CD8-positive, alpha-beta memory T cell (primary cell): ENCODE data around the gene GTF2A1L. TPM values are rescaled to one million over a fixed set of nuclear protein-coding genes. Genes with fewer than 3 reads are reported as not detected.

Experiments
- CTCF ChIA-PET: fragments of 350-600 bp; sonication (Branson Sonifier 250); formaldehyde crosslinking; loops from one replicate; lab custom pipeline; 2021; ENCODE audit warnings: antibody characterized with exemption; lab: Charles Lee
- POLR2A ChIA-PET: fragments of 350-600 bp; sonication (Branson Sonifier 250); formaldehyde crosslinking; loops from one replicate; lab custom pipeline; 2021; ENCODE audit warnings: antibody characterized with exemption; lab: Charles Lee
- DNase-seq, 5 donors: peaks; one replicate each; pipeline versions ENCODE4 v3.0.0 to v3.0.0-alpha.2; 2020 to 2022; ENCODE audit warnings: mixed read lengths in 1 of 5
- H3K27ac ChIP-seq: one replicate; pipeline ENCODE4 v1.7.0; 2013; ENCODE audit warnings: low read depth, mild to moderate bottlenecking, low read length, moderate library complexity
- H3K27me3 ChIP-seq: 2 replicates; pipeline ENCODE4 v1.7.0; 2013; ENCODE audit warnings: low read length, mild to moderate bottlenecking; ENCODE audit not compliant: insufficient read depth, poor library complexity, severe bottlenecking
- H3K36me3 ChIP-seq: 2 replicates; pipeline ENCODE4 v1.7.0; 2013; ENCODE audit warnings: mild to moderate bottlenecking, low read length, moderate library complexity; ENCODE audit not compliant: insufficient read depth
- H3K4me1 ChIP-seq: 2 replicates; pipeline ENCODE4 v1.7.0; 2013; ENCODE audit warnings: mild to moderate bottlenecking, low read length, moderate library complexity; ENCODE audit not compliant: insufficient read depth
- H3K4me3 ChIP-seq: 2 replicates; pipeline ENCODE4 v1.7.0; 2013; ENCODE audit warnings: mild to moderate bottlenecking, low read length
- H3K9me3 ChIP-seq: 2 replicates; pipeline ENCODE4 v1.7.0; 2013; ENCODE audit warnings: mild to moderate bottlenecking, low read length
- H3K27ac Mint-ChIP-seq, 8 donors: one replicate each; pipeline ENCODE4 v1.8.0; 2020 to 2021; ENCODE audit warnings: mixed read lengths in 8 of 8, mild to moderate bottlenecking in 6 of 8, inconsistent platforms in 3 of 8, moderate library complexity in 3 of 8
- H3K27me3 Mint-ChIP-seq, 2 donors: one replicate each; pipeline ENCODE4 v1.8.0; 2020 to 2021; ENCODE audit warnings: mixed read lengths in 2 of 2, mild to moderate bottlenecking in 1 of 2, moderate library complexity in 1 of 2
- H3K36me3 Mint-ChIP-seq, 3 donors: one replicate each; pipeline ENCODE4 v1.8.0; 2020 to 2021; ENCODE audit warnings: mixed read lengths in 3 of 3, inconsistent platforms in 1 of 3, mild to moderate bottlenecking in 1 of 3
- H3K4me1 Mint-ChIP-seq, 3 donors: one replicate each; pipeline ENCODE4 v1.8.0; 2020 to 2021; ENCODE audit warnings: mixed read lengths in 3 of 3, inconsistent platforms in 1 of 3, mild to moderate bottlenecking in 1 of 3
- H3K4me3 Mint-ChIP-seq, 7 donors: one replicate each; pipeline ENCODE4 v1.8.0; 2020 to 2021; ENCODE audit warnings: mixed read lengths in 7 of 7, mild to moderate bottlenecking in 6 of 7, moderate library complexity in 4 of 7, inconsistent platforms in 2 of 7
- H3K9me3 Mint-ChIP-seq, 5 donors: one replicate each; pipeline ENCODE4 v1.8.0; 2020 to 2022; ENCODE audit warnings: mixed read lengths in 5 of 5, mild to moderate bottlenecking in 3 of 5, moderate library complexity in 2 of 5, inconsistent platforms in 1 of 5
- polyA plus RNA-seq: library from polyadenylated mRNA; unstranded; fragments of 300-500 nt; fragmentation: Illumina TruSeq; gene quantifications from one replicate; pipeline ENCODE4 v1.2.3, GENCODE V29; 2021
- total RNA-seq, 2 experiments: library from RNA; stranded (reverse); gene quantifications; one replicate each; pipeline ENCODE4 v1.2.3, GENCODE V29; 2021

The GTF2A1L gene
- total and polyA plus RNA-seq, 3 experiments from 2014 or later: not detected

DNA sequence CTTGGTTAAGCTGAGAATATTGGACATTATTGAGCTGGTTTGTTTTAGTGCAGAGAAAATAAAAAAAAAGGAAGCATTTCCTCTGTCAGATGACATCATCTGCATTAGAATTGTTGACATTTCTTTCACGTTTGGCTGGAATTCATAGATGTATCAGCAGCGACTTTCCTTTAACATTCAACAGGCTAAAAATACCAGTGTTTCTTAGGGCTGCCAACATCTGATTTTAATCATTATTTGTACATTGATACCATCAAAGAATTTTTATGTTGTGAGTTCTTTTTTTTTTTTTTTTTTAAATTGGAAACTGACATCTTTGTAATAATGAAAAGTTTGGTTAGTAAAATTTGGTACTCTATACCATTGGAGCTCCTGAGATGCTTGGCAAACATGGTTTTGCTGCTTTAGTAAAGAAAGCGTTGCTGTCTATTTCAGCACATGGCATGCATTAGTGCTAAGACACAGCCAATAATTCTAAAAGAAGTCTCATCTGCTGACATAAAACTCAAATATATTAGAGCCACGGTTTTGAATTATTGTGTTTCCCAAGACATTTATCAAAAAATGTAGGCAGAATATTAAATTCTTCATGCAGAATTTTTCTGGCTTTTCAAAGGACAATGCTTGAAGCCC is 33.6 kb downstream of the GTF2A1L start:
- no peaks in the 10 kb centered on the region for H3K36me3 ChIP-seq
- Mint-ChIP-seq H3K36me3 (no peaks in the 10 kb centered on the region), H3K4me1 (no peaks in the 10 kb centered on the region), H3K9me3 (no peaks in the 10 kb centered on the region), H3K4me3 (no peak overlapping the region), H3K27me3 (peaks cover 0 to 9% of the 10 kb centered on the region in 2 donors), H3K27ac (no peak overlapping the region)
- H3K9me3 ChIP-seq: no peaks in the 10 kb centered on the region
- no peaks in the 10 kb centered on the region for H3K4me1 ChIP-seq
- no peak overlapping the region for H3K4me3 ChIP-seq
- H3K27ac ChIP-seq: no peak overlapping the region
- CTCF ChIA-PET: no interaction called here
- POLR2A ChIA-PET: no interaction called here
- no peaks in the 10 kb centered on the region for H3K27me3 ChIP-seq
- DNase-seq: no peak

- ChIA-PET POLR2A (no interaction called here), CTCF (no interaction called here)
- H3K9me3 Mint-ChIP-seq: peaks cover 0 to 4% (median 0%) of the 10 kb centered on the region in 5 donors
- H3K4me1 Mint-ChIP-seq: no peaks in the 10 kb centered on the region
- no peak overlapping the region for H3K27ac ChIP-seq
- no peaks in the 10 kb centered on the region for H3K36me3 ChIP-seq
- H3K4me1 ChIP-seq: no peaks in the 10 kb centered on the region
- H3K27me3 ChIP-seq: no peaks in the 10 kb centered on the region
- H3K4me3 Mint-ChIP-seq: no peak overlapping the region
- no peaks in the 10 kb centered on the region for H3K9me3 ChIP-seq
- H3K27ac Mint-ChIP-seq: no peak overlapping the region
- DNase-seq: no peak
- H3K27me3 Mint-ChIP-seq: peaks cover 10 to 16% of the 10 kb centered on the region in 2 donors
- H3K4me3 ChIP-seq: no peak overlapping the region
- H3K36me3 Mint-ChIP-seq: no peaks in the 10 kb centered on the region
Observed at GRCh38 chr2:48668992-48669391, 51.3 kb downstream of the GTF2A1L start.

DNA sequence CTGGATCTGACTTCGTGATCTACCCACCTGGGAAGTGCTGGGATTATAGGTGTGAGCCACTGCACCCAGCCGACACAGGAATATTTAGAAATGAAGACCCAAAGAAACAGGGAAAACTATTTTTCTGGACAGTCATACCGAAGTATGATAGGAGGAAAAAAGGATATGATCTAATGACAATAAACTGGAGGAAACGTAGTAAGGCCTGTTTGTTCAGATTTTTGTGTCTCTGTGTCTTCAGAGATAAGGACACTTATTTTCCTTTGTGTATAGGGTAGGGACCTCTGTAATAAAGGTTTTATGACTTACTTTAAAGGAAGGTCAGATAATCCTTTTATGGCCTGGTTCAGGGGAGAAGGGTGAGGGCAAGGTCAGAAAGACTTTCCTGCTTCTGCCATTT is 55.9 kb downstream of the GTF2A1L start:
- Mint-ChIP-seq H3K27ac (no peak overlapping the region), H3K4me3 (no peak overlapping the region), H3K27me3 (peaks cover 10 to 14% of the 10 kb centered on the region in 2 donors), H3K4me1 (no peaks in the 10 kb centered on the region), H3K9me3 (peaks cover 0 to 3% (median 0%) of the 10 kb centered on the region in 5 donors), H3K36me3 (no peaks in the 10 kb centered on the region)
- Histone ChIP-seq H3K4me1 (no peaks in the 10 kb centered on the region), H3K27ac (no peak overlapping the region), H3K9me3 (no peaks in the 10 kb centered on the region), H3K27me3 (no peaks in the 10 kb centered on the region), H3K4me3 (no peak overlapping the region), H3K36me3 (no peaks in the 10 kb centered on the region)
- no peak for DNase-seq
- ChIA-PET POLR2A (no interaction called here), CTCF (no interaction called here)

GRCh38 chr2:48674933-48675332 is 57.3 kb downstream of the GTF2A1L start:
- Mint-ChIP-seq H3K4me3 (no peak overlapping the region), H3K27me3 (peaks cover 7 to 12% of the 10 kb centered on the region in 2 donors), H3K27ac (no peak overlapping the region), H3K36me3 (no peaks in the 10 kb centered on the region), H3K9me3 (peaks cover 0 to 5% (median 0%) of the 10 kb centered on the region in 5 donors), H3K4me1 (no peaks in the 10 kb centered on the region)
- no peaks in the 10 kb centered on the region for H3K4me1 ChIP-seq
- H3K27me3 ChIP-seq: no peaks in the 10 kb centered on the region
- DNase-seq: no peak
- no peaks in the 10 kb centered on the region for H3K9me3 ChIP-seq
- CTCF ChIA-PET: no interaction called here
- H3K36me3 ChIP-seq: no peaks in the 10 kb centered on the region
- POLR2A ChIA-PET: no interaction called here
- no peak overlapping the region for H3K4me3 ChIP-seq
- no peak overlapping the region for H3K27ac ChIP-seq

DNA sequence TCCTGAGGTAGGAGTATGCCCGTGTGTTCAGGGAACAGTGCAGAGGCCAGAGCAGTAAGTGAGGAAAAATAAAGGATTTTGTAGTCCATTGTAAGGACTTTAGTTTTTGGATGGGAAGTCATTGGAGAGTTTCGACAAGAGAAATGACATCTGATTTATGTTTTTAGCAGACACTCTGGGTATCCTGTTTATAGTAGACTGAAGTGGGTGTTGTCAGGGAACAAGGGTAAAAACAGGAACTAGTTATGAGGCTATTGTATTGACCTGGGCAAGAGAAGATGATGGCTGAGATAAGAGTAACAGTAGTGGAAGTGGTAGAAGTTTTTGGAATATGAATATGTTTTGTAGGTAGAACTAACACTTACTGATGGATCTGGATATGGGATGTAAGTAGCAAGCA is 59.8 kb downstream of the GTF2A1L start:
- H3K4me1 ChIP-seq: no peaks in the 10 kb centered on the region
- ChIA-PET CTCF (no interaction called here), POLR2A (no interaction called here)
- H3K36me3 ChIP-seq: no peaks in the 10 kb centered on the region
- no peaks in the 10 kb centered on the region for H3K9me3 ChIP-seq
- H3K4me3 Mint-ChIP-seq: no peak overlapping the region
- H3K9me3 Mint-ChIP-seq: peaks cover 0 to 3% (median 0%) of the 10 kb centered on the region in 5 donors
- H3K36me3 Mint-ChIP-seq: no peaks in the 10 kb centered on the region
- peaks cover 5 to 20% of the 10 kb centered on the region in 2 donors for H3K27me3 Mint-ChIP-seq
- no peak for DNase-seq
- no peak overlapping the region for H3K27ac Mint-ChIP-seq
- no peaks in the 10 kb centered on the region for H3K4me1 Mint-ChIP-seq
- no peaks in the 10 kb centered on the region for H3K27me3 ChIP-seq
- no peak overlapping the region for H3K27ac ChIP-seq
- no peak overlapping the region for H3K4me3 ChIP-seq

- DNase-seq: no peak
- Histone ChIP-seq H3K9me3 (no peaks in the 10 kb centered on the region), H3K27me3 (no peaks in the 10 kb centered on the region), H3K36me3 (no peaks in the 10 kb centered on the region), H3K4me1 (no peaks in the 10 kb centered on the region), H3K27ac (no peak overlapping the region), H3K4me3 (no peak overlapping the region)
- ChIA-PET POLR2A (no interaction called here), CTCF (no interaction called here)
- no peaks in the 10 kb centered on the region for H3K36me3 Mint-ChIP-seq
- no peak overlapping the region for H3K27ac Mint-ChIP-seq
- no peaks in the 10 kb centered on the region for H3K9me3 Mint-ChIP-seq
- no peak overlapping the region for H3K4me3 Mint-ChIP-seq
- peaks cover 3 to 27% of the 10 kb centered on the region in 2 donors for H3K27me3 Mint-ChIP-seq
- H3K4me1 Mint-ChIP-seq: no peaks in the 10 kb centered on the region
Observed at GRCh38 chr2:48685126-48685525, 67.5 kb downstream of the GTF2A1L start.

GRCh38 chr2:48691935-48692691 is 74.5 kb downstream of the GTF2A1L start:
- no peaks in the 10 kb centered on the region for H3K36me3 Mint-ChIP-seq
- Histone ChIP-seq H3K4me1 (no peaks in the 10 kb centered on the region), H3K9me3 (no peaks in the 10 kb centered on the region), H3K27ac (no peak overlapping the region), H3K4me3 (no peak overlapping the region), H3K27me3 (no peaks in the 10 kb centered on the region), H3K36me3 (no peaks in the 10 kb centered on the region)
- ChIA-PET POLR2A (no interaction called here), CTCF (no interaction called here)
- DNase-seq: no peak
- no peaks in the 10 kb centered on the region for H3K4me1 Mint-ChIP-seq
- H3K27ac Mint-ChIP-seq: no peak overlapping the region
- H3K4me3 Mint-ChIP-seq: no peak overlapping the region
- H3K9me3 Mint-ChIP-seq: no peaks in the 10 kb centered on the region
- H3K27me3 Mint-ChIP-seq: peaks cover 0 to 1% of the 10 kb centered on the region in 2 donors

DNA sequence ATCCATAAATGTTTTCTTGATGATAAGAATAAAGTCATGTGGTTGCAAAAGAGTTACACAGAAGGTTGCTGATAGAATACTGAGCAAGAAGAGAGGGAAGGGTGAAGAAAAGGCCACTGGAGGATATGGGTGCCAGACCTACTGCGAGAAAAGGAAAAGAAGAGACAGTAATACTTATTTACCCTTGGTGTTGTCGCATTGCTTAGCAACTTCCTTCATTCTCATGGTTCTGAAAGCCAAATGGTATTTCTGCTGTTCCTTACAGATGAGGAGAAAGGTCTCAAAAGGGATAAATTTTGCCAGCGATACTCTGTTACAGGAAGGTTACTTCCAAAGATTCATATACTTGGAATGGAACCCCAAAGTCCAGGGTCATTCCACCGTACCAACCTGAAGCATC is 75.4 kb downstream of the GTF2A1L start:
- H3K9me3 ChIP-seq: no peaks in the 10 kb centered on the region
- H3K27me3 ChIP-seq: no peaks in the 10 kb centered on the region
- CTCF ChIA-PET: no interaction called here
- POLR2A ChIA-PET: no interaction called here
- H3K4me1 ChIP-seq: no peaks in the 10 kb centered on the region
- H3K4me3 ChIP-seq: no peak overlapping the region
- no peaks in the 10 kb centered on the region for H3K36me3 Mint-ChIP-seq
- DNase-seq: no peak
- H3K4me3 Mint-ChIP-seq: no peak overlapping the region
- no peaks in the 10 kb centered on the region for H3K27me3 Mint-ChIP-seq
- H3K27ac Mint-ChIP-seq: no peak overlapping the region
- no peaks in the 10 kb centered on the region for H3K4me1 Mint-ChIP-seq
- H3K27ac ChIP-seq: no peak overlapping the region
- H3K36me3 ChIP-seq: no peaks in the 10 kb centered on the region
- no peaks in the 10 kb centered on the region for H3K9me3 Mint-ChIP-seq
